GM12878 (cell line): Measurements from ENCODE around the gene MYD88. TPM values are rescaled to one million over a fixed set of nuclear protein-coding genes. Genes with fewer than 3 reads are reported as not detected.

Source experiments
- ATAC-seq: fragments of 200-7000 bp; cut with Tn5 transposase; 3 replicates; pipeline ENCODE4 v1.9.1; 2020; ENCODE audit warnings: mild to moderate bottlenecking, moderate library complexity
- BruUV-seq: library from RNA; stranded (reverse); fragments of 400-500 nt; replicated peaks from 2 replicates; lab custom pipeline; 2021; lab: Mats Ljungman, UMichigan
- CTCF ChIA-PET: fragments of 300-600 bp; sonication (Branson Sonifier 250); formaldehyde crosslinking; extraction: SDS; loops from one replicate; lab custom pipeline; 2021; ENCODE audit warnings: inconsistent platforms; lab: Yijun Ruan, JAX
- POLR2A ChIA-PET: fragments of 350-600 bp; formaldehyde crosslinking; extraction: SDS; loops from one replicate; lab custom pipeline; 2021; ENCODE audit warnings: inconsistent platforms; lab: Charles Lee
- RAD21 ChIA-PET: fragments of 300-600 bp; sonication (Branson Sonifier 250); formaldehyde crosslinking; loops from one replicate; lab custom pipeline; 2023; ENCODE audit warnings: antibody characterized with exemption; ENCODE audit not compliant: unreplicated experiment; lab: Charles Lee
- SMC1A ChIA-PET: fragments of 300-600 bp; sonication (Branson Sonifier 250); formaldehyde crosslinking; loops from one replicate; lab custom pipeline; 2023; ENCODE audit not compliant: unreplicated experiment, uncharacterized antibody; lab: Charles Lee
- DNase-seq: peaks from one replicate; pipeline ENCODE4 v3.0.0-alpha.2; 2011; ENCODE audit warnings: low read depth, low spot score
- FAIRE-seq: peaks from 3 replicates; lab custom pipeline; 2011; peaks lifted over from hg19 to GRCh38; lab: Jason Lieb, UNC
- H2AFZ ChIP-seq: 2 replicates; pipeline ENCODE4 v1.6.0; 2011; ENCODE audit warnings: low read depth, low read length, control low read depth; ENCODE audit not compliant: control insufficient read depth
- H3K27ac ChIP-seq: 2 replicates; pipeline ENCODE4 v1.5.1; 2011; ENCODE audit warnings: control low read depth; ENCODE audit not compliant: control insufficient read depth, insufficient read depth
- H3K27me3 ChIP-seq, 2 experiments: replicated peaks in 1 of 2; 2 replicates each; pipeline versions ENCODE4 v1.6.0 to v1.6.1; 2011; ENCODE audit warnings: low read length in 1 of 2; ENCODE audit not compliant: control insufficient read depth in 2 of 2, insufficient read depth in 2 of 2
- H3K36me3 ChIP-seq, 2 experiments: 2 replicates each; pipeline ENCODE4 v1.5.1; 2011; ENCODE audit warnings: low read length in 1 of 2; ENCODE audit not compliant: control insufficient read depth in 2 of 2, insufficient read depth in 2 of 2
- H3K4me1 ChIP-seq: 2 replicates; pipeline ENCODE4 v1.6.1; 2011; ENCODE audit warnings: mild to moderate bottlenecking, low read length, moderate library complexity, mixed read lengths; ENCODE audit not compliant: control insufficient read depth, insufficient read depth
- H3K4me2 ChIP-seq: 2 replicates; pipeline ENCODE4 v1.6.0; 2011; ENCODE audit warnings: control low read depth; ENCODE audit not compliant: control insufficient read depth, insufficient read depth
- H3K4me3 ChIP-seq: fragments of 200-600 bp; sonication (generic); 2 replicates; pipeline ENCODE4 v1.5.1; 2016
- H3K79me2 ChIP-seq: 2 replicates; pipeline ENCODE4 v1.6.0; 2011; ENCODE audit warnings: low read length; ENCODE audit not compliant: control insufficient read depth, insufficient read depth
- H3K9ac ChIP-seq: 2 replicates; pipeline ENCODE4 v1.8.0; 2011; ENCODE audit warnings: low read length, control low read depth, mixed read lengths; ENCODE audit not compliant: control insufficient read depth, insufficient read depth
- H3K9me3 ChIP-seq: replicated peaks from 3 replicates; pipeline ENCODE4 v1.5.1; 2011; ENCODE audit warnings: mild to moderate bottlenecking, low read length; ENCODE audit not compliant: control insufficient read depth, insufficient read depth
- H4K20me1 ChIP-seq: 2 replicates; pipeline ENCODE4 v1.6.0; 2011; ENCODE audit not compliant: control insufficient read depth, insufficient read depth
- BACH1 ChIP-seq: fragments of 450-650 bp; IDR thresholded peaks from 2 replicates; pipeline ENCODE4 v1.6.1; 2017; ENCODE audit warnings: mild to moderate bottlenecking, borderline replicate concordance
- FOS ChIP-seq: IDR thresholded peaks from 3 replicates; pipeline ENCODE4 v1.6.1; 2011; ENCODE audit warnings: borderline replicate concordance; ENCODE audit not compliant: insufficient read length; ENCODE audit errors: extremely low read depth
- IRF4 ChIP-seq: IDR thresholded peaks from 2 replicates; pipeline ENCODE4 v1.6.1; 2011; ENCODE audit warnings: low read depth, low read length
- JUND ChIP-seq: IDR thresholded peaks from 2 replicates; pipeline ENCODE4 v1.6.1; 2012; ENCODE audit warnings: low read depth, mild to moderate bottlenecking, low read length, improper control_type of control experiment, moderate library complexity
- KDM1A ChIP-seq: fragments of 200-600 bp; sonication (generic); IDR thresholded peaks from 2 replicates; pipeline ENCODE4 v1.6.1; 2016; ENCODE audit warnings: borderline replicate concordance
- MLLT1 ChIP-seq: fragments of 450-650 bp; IDR thresholded peaks from 2 replicates; pipeline ENCODE4 v1.6.1; 2016; ENCODE audit warnings: mild to moderate bottlenecking
- MYC ChIP-seq: IDR thresholded peaks from 2 replicates; pipeline ENCODE4 v1.6.1; 2011; ENCODE audit warnings: mild to moderate bottlenecking, low read length, moderate library complexity, inconsistent platforms; ENCODE audit not compliant: insufficient read depth, insufficient replicate concordance, insufficient read length, severe bottlenecking
- NR2F1 ChIP-seq: fragments of 450-650 bp; conservative IDR thresholded peaks from 2 replicates; pipeline ENCODE4 v1.6.1; 2017; ENCODE audit warnings: mild to moderate bottlenecking
- NRF1 ChIP-seq: conservative IDR thresholded peaks from 2 replicates; pipeline ENCODE4 v1.6.1; 2011; ENCODE audit warnings: mild to moderate bottlenecking, low read depth, low read length, improper control_type of control experiment
- PAX5 ChIP-seq: IDR thresholded peaks from 2 replicates; pipeline ENCODE4 v1.6.1; 2011; ENCODE audit warnings: low read depth, low read length, borderline replicate concordance
- POU2F2 ChIP-seq: IDR thresholded peaks from 3 replicates; pipeline ENCODE4 v1.6.1; 2011; ENCODE audit warnings: low read depth, mild to moderate bottlenecking, low read length, borderline replicate concordance
- RAD51 ChIP-seq: fragments of 450-650 bp; IDR thresholded peaks from 2 replicates; pipeline ENCODE4 v1.6.1; 2016; ENCODE audit warnings: moderate library complexity, mild to moderate bottlenecking, inconsistent platforms
- RB1 ChIP-seq: fragments of 450-650 bp; formaldehyde crosslinking; IDR thresholded peaks from 2 replicates; pipeline ENCODE4 v1.6.1; 2017; ENCODE audit warnings: mild to moderate bottlenecking, borderline replicate concordance
- RELB ChIP-seq: fragments of 450-650 bp; IDR thresholded peaks from 2 replicates; pipeline ENCODE4 v1.6.1; 2017; ENCODE audit warnings: low read depth, mild to moderate bottlenecking, moderate library complexity
- RFX5 ChIP-seq: IDR thresholded peaks from 2 replicates; pipeline ENCODE4 v1.6.1; 2011; ENCODE audit warnings: low read depth, low read length, improper control_type of control experiment
- SIN3A ChIP-seq: IDR thresholded peaks from 2 replicates; pipeline ENCODE4 v1.6.1; 2012; ENCODE audit warnings: low read depth, low read length, improper control_type of control experiment
- SMC3 ChIP-seq: IDR thresholded peaks from 2 replicates; pipeline ENCODE4 v1.6.1; 2011; ENCODE audit warnings: low read length, improper control_type of control experiment, borderline replicate concordance
- SP1 ChIP-seq: IDR thresholded peaks from one replicate; pipeline ENCODE4 v1.6.1; 2011; ENCODE audit warnings: low read depth, low read length
- STAT3 ChIP-seq: IDR thresholded peaks from 2 replicates; pipeline ENCODE4 v1.6.1; 2011; ENCODE audit warnings: low read depth, low read length, improper control_type of control experiment
- TCF7 ChIP-seq: IDR thresholded peaks from 2 replicates; pipeline ENCODE4 v1.6.1; 2014; ENCODE audit warnings: antibody characterized with exemption, borderline replicate concordance
- WGBS: methylation state at CpG from one replicate; pipeline ENCODE4 v1.1.6; 2016; ENCODE audit warnings: low lambda C conversion rate; ENCODE audit not compliant: insufficient replicate concordance, insufficient coverage; ENCODE audit errors: missing lambda C conversion rate; 5-methylcytosine and 5-hydroxymethylcytosine counted together
- in situ Hi-C: fragments of 300-500 bp; cut with MboI; formaldehyde crosslinking; loops from 9 replicates; pipeline ENCODE4 v1.14.3; 2018; ENCODE audit warnings: mixed read lengths
- intact Hi-C: fragments of 100-400 bp; cut with micrococcal nuclease; formaldehyde crosslinking; loops from one replicate; pipeline ENCODE4 v1.14.2; 2022; ENCODE audit not compliant: unreplicated experiment
- polyA plus RNA-seq, 11 experiments: library from polyadenylated mRNA; depleted of rRNA in 4 of 11; unstranded in 6 of 11; stranded (reverse) in 5 of 11; fragments of >200 nt; fragmentation: Nextera tagmentation in 4 of 11; fragmentation: Illumina TruSeq in 1 of 11; extraction: Ambion mirVana in 4 of 11; extraction: Trizol in 1 of 11; gene quantifications; 1 replicate in 1 of 11; 2 replicates in 10 of 11; pipeline versions ENCODE4 v1.2.1 to v1.2.3, GENCODE V29; 2011 to 2016; ENCODE audit warnings: inconsistent platforms in 2 of 11, missing spikeins in 2 of 11, low read depth in 1 of 11
- total RNA-seq, 4 experiments: library from RNA; depleted of rRNA in 3 of 4; stranded (reverse); fragments of >200 nt in 3 of 4; fragmentation: Illumina TruSeq in 1 of 4; extraction: Trizol in 1 of 4; gene quantifications; 2 replicates each; pipeline versions ENCODE4 v1.2.1 to v1.2.3, GENCODE V29; 2013 to 2021
- TF ChIP-seq, protein P1 (sequence below): IDR thresholded peaks from 2 replicates; pipeline ENCODE4 v1.6.1; 2012; ENCODE audit warnings: low read length, inconsistent platforms

MYD88 gene
- total and polyA plus RNA-seq, 10 of the 15 experiments (the other 5 are each of a cell fraction or from before 2014, with no cell fraction given), result 5.5 to 84.8 (median 67.5) TPM

DNA sequence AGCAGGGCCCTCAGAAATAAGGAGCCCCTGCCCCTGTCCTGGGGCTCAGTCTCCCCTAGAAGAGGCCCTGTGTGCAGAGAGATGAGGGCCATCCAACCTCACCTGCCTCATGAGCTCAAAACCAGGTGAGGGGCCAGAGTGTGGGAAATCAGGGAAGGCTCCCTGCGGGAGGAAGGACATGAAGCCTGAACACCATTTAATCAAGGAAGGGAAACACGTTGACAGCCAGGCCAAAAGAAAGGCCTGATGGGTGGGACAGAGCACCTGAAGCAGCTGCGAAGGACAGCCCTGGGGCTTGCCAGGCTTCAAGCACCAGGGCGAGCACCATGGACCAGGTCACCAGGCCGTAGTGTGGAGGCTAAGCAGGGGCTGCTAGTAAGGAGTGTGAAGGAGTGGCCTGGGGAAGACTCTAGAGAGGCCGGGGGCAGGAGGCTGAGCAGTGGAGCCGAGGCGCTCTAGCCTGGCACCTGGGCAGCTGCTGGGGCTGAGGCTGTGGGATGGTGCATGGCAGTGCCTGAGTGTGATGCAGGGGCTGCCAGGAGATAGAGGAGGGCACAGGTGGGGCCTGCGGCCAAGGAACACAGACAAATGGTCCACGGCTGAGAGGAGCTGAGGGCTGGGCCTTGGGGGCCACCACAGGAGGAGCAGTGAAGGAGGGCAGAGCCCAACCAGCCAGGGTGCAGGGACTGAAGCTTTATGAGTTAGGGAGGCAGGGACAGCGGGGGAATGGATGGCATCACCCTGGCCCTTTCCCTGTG lies 17.6 kb upstream of the MYD88 start (continued):
- TF ChIP-seq, protein P1, sequence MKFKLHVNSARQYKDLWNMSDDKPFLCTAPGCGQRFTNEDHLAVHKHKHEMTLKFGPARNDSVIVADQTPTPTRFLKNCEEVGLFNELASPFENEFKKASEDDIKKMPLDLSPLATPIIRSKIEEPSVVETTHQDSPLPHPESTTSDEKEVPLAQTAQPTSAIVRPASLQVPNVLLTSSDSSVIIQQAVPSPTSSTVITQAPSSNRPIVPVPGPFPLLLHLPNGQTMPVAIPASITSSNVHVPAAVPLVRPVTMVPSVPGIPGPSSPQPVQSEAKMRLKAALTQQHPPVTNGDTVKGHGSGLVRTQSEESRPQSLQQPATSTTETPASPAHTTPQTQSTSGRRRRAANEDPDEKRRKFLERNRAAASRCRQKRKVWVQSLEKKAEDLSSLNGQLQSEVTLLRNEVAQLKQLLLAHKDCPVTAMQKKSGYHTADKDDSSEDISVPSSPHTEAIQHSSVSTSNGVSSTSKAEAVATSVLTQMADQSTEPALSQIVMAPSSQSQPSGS, result no peak
- TF ChIP-seq NR2F1, result no peak
- TF ChIP-seq RELB, result no peak
- no peak for TF ChIP-seq RB1
- no peak for TF ChIP-seq FOS
- TF ChIP-seq BACH1, result no peak
- no peak for TF ChIP-seq RFX5
- no peak for TF ChIP-seq SIN3A
- TF ChIP-seq POU2F2, result no peak
- TF ChIP-seq, all 136 proteins: peak for 0

DNA sequence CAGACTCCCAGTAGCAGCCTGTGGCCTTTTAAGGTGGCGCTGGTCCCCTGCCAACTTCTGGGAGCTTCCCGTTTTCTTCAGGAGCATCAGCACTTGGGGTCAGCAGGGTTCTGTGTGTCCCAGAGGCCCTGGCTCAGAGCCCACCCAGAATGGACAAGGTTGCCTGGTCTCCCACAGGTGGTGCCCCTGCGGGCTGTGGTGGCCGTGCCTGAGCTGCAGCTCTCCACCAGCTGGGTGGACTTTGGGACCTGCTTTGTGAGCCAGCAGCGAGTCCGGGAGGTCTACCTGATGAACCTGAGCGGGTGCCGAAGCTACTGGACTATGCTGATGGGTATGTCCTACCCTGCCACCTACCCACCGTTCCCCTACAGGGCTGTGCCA lies 17.0 kb upstream of the MYD88 start:
- Histone ChIP-seq H3K9me3 (no peaks in the 10 kb centered on the region), H3K9ac (no peak overlapping the region), H3K36me3 (peaks cover 17 to 24% of the 10 kb centered on the region in 2 experiments; a peak in 3 of 4 replicates), H3K4me1 (no peaks in the 10 kb centered on the region), H3K27me3 (no peaks in the 10 kb centered on the region), H3K79me2 (no peaks in the 10 kb centered on the region), H3K27ac (no peak overlapping the region)
- no peak for DNase-seq
- SMC1A ChIA-PET, result no interaction called here
- FAIRE-seq, result no peak
- ATAC-seq, result no peak
- BruUV-seq, result no TSS peak
- POLR2A ChIA-PET, result interaction anchor here (0.6 kb wide), 1 partner anchor 119 kb away, joined by 7 read pairs; no protein-coding TSS in a partner anchor
- WGBS, result 96% methylated on average over 9 of the region's 9 CpGs
- intact Hi-C loops (no loop called here), in situ Hi-C loops (no loop called here)
- no peak for TF ChIP-seq JUND
- TF ChIP-seq KDM1A, result no peak
- TF ChIP-seq STAT3, result no peak
- TF ChIP-seq SP1, result no peak
- no peak for TF ChIP-seq TCF7
- no peak for TF ChIP-seq MYC
- no peak for TF ChIP-seq IRF4
- TF ChIP-seq RAD51, result no peak
- TF ChIP-seq SMC3, result no peak
- no peak for TF ChIP-seq RB1
- TF ChIP-seq PAX5, result no peak
- TF ChIP-seq NRF1, result no peak
- no peak for TF ChIP-seq MLLT1
- TF ChIP-seq, all 136 proteins: peak for 0
- ChIA-PET RAD21 (interaction anchor here (1.5 kb wide), 1 partner anchor 160 kb away, joined by 3 read pairs; the partner anchor contains the start of gene SLC22A14), CTCF (interaction anchor here (1.1 to 1.3 kb wide), 2 partner anchors 10 to 151 kb away, joined by 4 to 7 read pairs; no protein-coding TSS in a partner anchor)
- H4K20me1 ChIP-seq, result no peaks in the 10 kb centered on the region
- no peak overlapping the region for H2AFZ ChIP-seq
- H3K4me3 ChIP-seq, result no peak overlapping the region
- no peak overlapping the region for H3K4me2 ChIP-seq
